ENCODE measurements around the gene CIAO3.
"Not testable (repeated sequence)": the region's sequence is repeated elsewhere in the genome, so short reads cannot be mapped to it uniquely, and the experiment has no call there.

The CIAO3 gene

GRCh38 chr16:694863-695354, 45.9 kb downstream of the CIAO3 start:
- no peak for DNase-seq (ENCODE audit: low read depth in 1 of 2, low spot score in 1 of 2)

- no peak for DNase-seq (ENCODE audit: low read depth in 1 of 2, low spot score in 1 of 2)
Observed at GRCh38 chr16:694187-694862, 46.5 kb downstream of the CIAO3 start.

- no peak for DNase-seq (ENCODE audit: low read depth in 1 of 2, low spot score in 1 of 2)
Observed at GRCh38 chr16:693766-694165, 47.0 kb downstream of the CIAO3 start.

DNA sequence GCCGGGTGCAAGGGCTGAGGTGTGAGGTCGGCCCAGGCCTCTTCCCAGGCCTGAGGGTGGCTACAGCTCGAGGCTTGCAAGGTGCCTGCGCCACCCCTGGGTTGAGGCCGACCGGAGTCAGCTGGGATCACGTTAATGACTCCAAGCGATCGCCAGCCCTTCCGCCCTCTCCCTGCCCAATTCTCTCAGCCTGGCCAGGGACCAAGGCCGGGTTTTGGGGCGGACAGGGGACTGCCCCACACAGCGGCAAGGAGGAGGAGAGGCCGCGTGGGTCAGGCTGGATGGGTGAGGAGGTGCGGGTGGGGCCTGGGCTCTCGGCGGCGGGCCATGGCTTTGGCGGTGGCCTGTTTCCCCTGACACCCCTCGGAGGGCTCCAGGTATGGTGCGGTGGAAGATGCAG, 47.4 kb downstream of the CIAO3 start:
- DNase-seq (ENCODE audit: low read depth in 1 of 2, low spot score in 1 of 2), result no peak

DNA sequence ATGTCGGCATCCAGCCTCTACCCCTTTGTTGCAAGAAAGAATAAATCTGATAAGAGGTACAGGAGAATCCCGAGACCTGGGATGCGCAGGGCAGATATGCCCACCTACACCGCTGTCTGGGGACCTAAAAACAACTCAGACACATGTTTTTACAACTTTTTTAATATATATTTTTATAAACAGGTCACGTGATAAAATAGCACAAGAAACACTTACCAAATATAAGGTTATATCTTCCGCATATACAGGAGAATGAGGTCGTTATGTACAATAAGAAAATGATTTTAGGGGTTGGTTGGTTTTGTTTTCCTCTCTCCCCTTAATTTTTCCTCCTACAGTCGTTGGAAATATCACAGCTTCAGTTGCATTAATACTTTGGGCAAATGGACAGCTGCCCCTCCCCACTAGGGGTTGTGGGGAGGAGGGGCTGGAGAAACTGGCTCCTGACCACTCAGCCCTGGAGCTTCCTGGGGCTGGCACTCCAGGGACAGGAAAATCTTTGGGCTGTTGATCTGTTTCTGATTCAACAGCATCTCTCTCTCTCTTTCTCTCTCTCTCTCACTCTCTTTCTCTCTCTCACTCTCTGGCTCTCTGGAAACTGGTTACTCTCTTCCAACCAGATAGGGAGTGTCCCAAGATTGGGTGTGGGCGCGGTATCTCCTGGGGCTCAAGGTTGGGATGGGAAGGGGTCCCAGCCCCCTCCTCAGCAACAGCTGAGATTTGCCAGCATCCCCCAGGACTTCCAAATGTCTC, 48.3 kb downstream of the CIAO3 start:
- no peak for DNase-seq (ENCODE audit: low read depth in 1 of 2, low spot score in 1 of 2)

DNA sequence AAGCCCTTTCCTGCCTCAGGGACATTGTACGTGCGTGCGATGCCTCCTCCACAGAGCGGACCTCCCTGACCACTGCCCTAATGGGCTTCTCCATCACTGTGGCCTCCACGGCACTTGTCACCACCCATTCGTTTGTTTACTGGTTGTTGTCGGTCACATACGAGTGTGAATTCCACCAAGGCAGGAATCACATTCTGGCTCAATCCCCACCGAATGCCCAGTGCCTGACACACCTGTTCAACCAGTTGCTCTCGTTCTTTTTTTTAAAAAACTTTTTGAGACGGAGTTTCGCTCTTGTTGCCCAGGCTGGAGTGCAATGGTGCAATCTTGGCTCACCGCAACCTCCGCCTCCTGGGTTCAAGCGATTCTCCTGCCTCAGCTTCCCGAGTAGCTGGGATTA, 49.6 kb downstream of the CIAO3 start:
- DNase-seq (ENCODE audit: low read depth in 1 of 2, low spot score in 1 of 2), result not testable (repeated sequence)

GRCh38 chr16:689175-689897, 51.5 kb downstream of the CIAO3 start:
- DNase-seq (ENCODE audit: low read depth in 1 of 2, low spot score in 1 of 2), result no peak

DNA sequence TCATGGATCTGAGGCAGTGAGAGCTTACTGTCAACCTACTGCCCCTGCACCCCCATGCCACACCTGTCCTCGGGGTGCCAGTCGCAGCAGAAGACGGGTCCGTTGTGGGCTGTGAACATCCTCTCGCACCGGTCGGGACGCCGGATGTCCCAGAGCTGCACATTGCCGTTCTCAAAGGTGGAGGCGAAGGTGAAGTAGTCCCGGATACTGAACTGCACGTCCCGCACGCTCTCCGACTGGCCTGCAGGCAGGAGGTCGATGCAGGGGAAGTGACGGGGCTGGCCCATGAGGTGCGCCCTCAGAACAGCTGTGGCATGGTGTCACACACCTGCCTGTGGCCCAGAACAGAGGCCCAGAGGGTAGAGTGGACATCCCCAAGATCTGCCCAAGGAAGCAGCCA, 53.3 kb downstream of the CIAO3 start:
- DNase-seq (ENCODE audit: low read depth in 1 of 2, low spot score in 1 of 2), result no peak

DNA sequence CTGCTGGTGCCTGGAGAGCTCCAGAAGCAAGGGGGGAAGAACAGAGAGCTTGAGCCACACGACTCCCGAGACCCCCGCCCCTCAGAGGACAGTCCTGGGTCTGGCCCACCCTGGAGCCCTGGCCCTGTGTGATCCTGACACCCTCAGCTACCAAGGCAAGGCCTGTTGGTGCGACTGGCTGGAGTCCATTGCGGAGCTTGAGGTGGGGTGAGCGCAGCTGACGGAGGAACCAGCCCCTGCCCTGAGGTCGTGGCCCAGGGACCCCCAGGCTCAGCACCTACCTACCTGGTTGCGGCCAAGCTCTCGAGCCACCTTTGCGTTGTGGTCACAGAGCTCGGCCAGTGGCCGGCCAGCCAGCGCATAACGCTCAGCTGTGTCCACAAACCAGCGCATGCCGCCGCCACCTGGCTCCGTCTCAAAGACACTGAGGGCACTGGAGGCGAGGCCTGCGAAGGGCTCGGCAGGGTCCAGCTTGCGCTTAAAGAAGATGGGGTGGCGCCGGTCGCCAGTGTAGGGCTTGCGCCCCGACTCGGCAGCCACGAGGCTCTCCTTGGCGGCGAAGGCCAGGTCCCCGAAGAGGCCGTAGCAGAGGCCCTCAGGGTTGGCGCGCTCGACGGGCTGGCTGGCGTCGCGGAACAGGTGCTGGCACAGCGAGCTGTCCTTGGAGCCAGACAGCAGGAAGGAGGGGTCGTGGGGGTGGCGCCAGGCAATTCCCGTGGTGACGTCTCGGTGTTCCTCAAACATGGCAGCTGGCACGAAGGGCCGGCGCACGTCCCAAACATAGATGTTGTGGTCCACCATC, 54.1 kb downstream of the CIAO3 start:
- no peak for DNase-seq (ENCODE audit: low read depth in 1 of 2, low spot score in 1 of 2)

DNA sequence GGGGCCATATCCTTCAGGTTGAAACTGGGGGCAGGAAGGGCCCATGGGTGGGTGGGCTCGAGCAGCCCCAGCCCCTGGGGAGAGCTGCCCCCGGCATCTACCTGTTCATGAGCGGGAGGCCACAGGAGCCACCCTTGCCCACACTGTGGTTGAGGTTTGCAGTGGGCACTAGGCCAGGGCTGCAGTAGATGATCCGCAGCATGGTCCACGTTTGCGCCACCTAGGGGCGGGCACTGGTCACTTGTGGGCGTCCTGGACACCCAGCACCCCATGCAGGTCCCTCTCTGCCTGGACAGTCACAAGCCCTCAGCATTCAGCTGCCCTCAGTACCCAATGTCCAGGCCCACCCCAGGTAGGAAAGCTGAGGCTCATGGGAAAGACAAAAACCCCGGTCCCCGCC, 54.8 kb downstream of the CIAO3 start:
- DNase-seq (ENCODE audit: low read depth in 1 of 2, low spot score in 1 of 2), result no peak

GRCh38 chr16:684961-685696, 55.7 kb downstream of the CIAO3 start:
- DNase-seq (ENCODE audit: low read depth in 1 of 2, low spot score in 1 of 2), result no peak

DNA sequence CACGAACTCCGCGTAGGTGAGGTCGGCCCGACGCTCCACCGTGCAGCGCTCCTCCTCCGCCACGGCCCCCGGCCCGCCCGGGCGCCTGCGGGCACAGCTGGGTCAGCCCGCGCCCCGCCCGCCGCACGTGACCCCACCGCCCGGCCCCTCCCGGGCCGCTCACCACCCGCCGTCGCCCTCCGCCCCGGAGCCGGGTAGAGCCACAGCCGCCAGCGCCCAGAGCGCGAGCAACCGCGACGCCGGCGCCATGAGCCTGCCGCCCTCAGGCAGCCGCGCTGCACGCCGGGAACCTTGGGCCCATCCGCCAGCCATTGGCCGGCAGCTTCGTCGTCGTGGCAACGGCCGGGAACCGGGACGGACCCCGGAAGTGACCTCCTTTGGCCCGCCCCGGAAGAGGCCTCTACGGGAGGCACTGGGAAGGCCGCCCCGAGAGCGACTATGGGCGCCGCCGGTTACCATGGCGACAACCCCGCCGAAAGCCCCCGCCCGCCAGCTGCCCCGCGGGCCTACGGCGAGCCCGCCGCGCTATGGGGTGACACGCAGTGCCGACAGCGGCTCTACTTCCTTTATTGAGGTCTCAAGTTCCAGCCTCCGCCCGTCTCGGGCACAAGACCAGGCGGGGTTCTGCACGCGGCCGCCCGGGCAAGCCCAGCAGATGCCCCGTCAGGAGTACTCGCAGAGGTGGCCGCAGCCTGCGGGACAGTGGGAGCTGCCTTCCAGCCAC, 56.6 kb downstream of the CIAO3 start, which contains the start of gene JMJD8:
TSS of gene JMJD8 (minus strand) at position 264 of the 724 bp plus-strand sequence. CDS start at position 249, 15 bp downstream.
- peak; percentile 91 to 96 for DNase-seq (ENCODE audit: low read depth in 1 of 2, low spot score in 1 of 2)

- no peak for DNase-seq (ENCODE audit: low read depth in 1 of 2, low spot score in 1 of 2)
Observed at GRCh38 chr16:683396-684070, 57.3 kb downstream of the CIAO3 start.

GRCh38 chr16:682493-683395, 58.1 kb downstream of the CIAO3 start:
- no peak for DNase-seq (ENCODE audit: low read depth in 1 of 2, low spot score in 1 of 2)

GRCh38 chr16:681746-682427, 58.9 kb downstream of the CIAO3 start:
- no peak for DNase-seq (ENCODE audit: low read depth in 1 of 2, low spot score in 1 of 2)

GRCh38 chr16:680967-681745, 59.6 kb downstream of the CIAO3 start:
- DNase-seq (ENCODE audit: low read depth in 1 of 2, low spot score in 1 of 2), result no peak

DNA sequence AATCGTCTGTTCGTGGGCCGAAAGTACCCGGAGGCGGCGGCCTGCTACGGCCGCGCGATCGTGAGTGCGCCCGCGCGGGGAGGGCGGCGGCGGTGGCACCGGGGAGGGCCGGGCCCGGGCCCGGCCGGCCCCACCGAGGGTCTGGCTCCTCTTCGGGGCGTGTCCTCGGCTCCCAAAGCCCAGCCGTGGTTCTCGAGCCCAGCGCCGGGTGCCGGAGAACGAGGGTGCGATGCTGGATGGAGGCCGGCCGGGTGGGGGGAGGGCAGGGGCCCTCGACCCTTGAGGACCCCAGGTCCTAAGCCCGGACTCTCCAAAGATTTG, 60.2 kb downstream of the CIAO3 start:
- no peak for DNase-seq (ENCODE audit: low read depth in 1 of 2, low spot score in 1 of 2)

All from activated T-helper 1 cell treated with anti-CD3 and anti-CD28 coated beads, Interleukin-2, amount 50 U/mL, for 16 hours (primary cell).